Right renal cortex interstitium (tissue), 3 donors: ENCODE measurements around the gene PC. TPM values are rescaled to one million over a fixed set of nuclear protein-coding genes. Genes with fewer than 3 reads are reported as not detected.
"Not testable (repeated sequence)": the region's sequence is repeated elsewhere in the genome, so short reads cannot be mapped to it uniquely, and the experiment has no call there.

Source experiments
- DNase-seq, 3 donors: peaks; one replicate each; pipeline ENCODE4 v3.0.0-alpha.2; 2013; ENCODE audit warnings: low read depth in 3 of 3, low spot score in 2 of 3
- polyA plus RNA-seq, 3 donors: library from polyadenylated mRNA; unstranded; fragments of 120-200 nt; gene quantifications; one replicate each; pipeline ENCODE4 v1.2.1, GENCODE V29; 2013; ENCODE audit not compliant: insufficient read length in 3 of 3

The PC gene
- polyA plus RNA-seq, 3 donors, result 36.3 to 51.2 (median 45.4) TPM

- no peak for DNase-seq
Measured at GRCh38 chr11:66800720-66801428, 157.3 kb downstream of the PC start.

GRCh38 chr11:66799815-66800214 lies 158.4 kb downstream of the PC start:
- DNase-seq, result not testable (repeated sequence)

Other genes with a start within 250 kb of the PC start
- gene SPTBN2, start 229.2 kb downstream of the PC start, polyA plus RNA-seq, result 10 to 100 TPM; 51.2 to 65.8 (median 52.4) TPM
- gene RCE1, start 114.9 kb downstream of the PC start, polyA plus RNA-seq, result 10 to 100 TPM; 16.7 to 23.2 (median 20.0) TPM
- gene LRFN4, start 101.3 kb downstream of the PC start, polyA plus RNA-seq, result 10 to 100 TPM; 11.7 to 13.3 (median 13.2) TPM
- gene C11orf86, start 16.9 kb upstream of the PC start, polyA plus RNA-seq, result not detected
- under 1 TPM; 0.14 to 0.21 (median 0.19) TPM for gene SYT12, start 64.8 kb upstream of the PC start, polyA plus RNA-seq
- gene RHOD, start 98.5 kb upstream of the PC start, polyA plus RNA-seq, result 1 to 10 TPM; 6.1 to 8.8 (median 6.2) TPM
- gene KDM2A, start 160.9 kb upstream of the PC start, polyA plus RNA-seq, result 10 to 100 TPM; 69.5 to 72.5 (median 71.3) TPM